Activated naive CD4-positive, alpha-beta T cell treated with anti-CD3 and anti-CD28 coated beads for 36 hours (primary cell): Measurements from ENCODE around the gene CLSTN2. TPM values are rescaled to one million over a fixed set of nuclear protein-coding genes. Genes with fewer than 3 reads are reported as not detected.

Experiments used
- CTCF ChIA-PET: fragments of 350-600 bp; sonication (Branson Sonifier 250); formaldehyde crosslinking; loops from one replicate; lab custom pipeline; 2021; ENCODE audit warnings: antibody characterized with exemption; lab: Charles Lee
- DNase-seq: peaks from one replicate; pipeline ENCODE4 v3.0.0-alpha.2; 2020
- H3K27ac Mint-ChIP-seq: one replicate; pipeline ENCODE4 v1.8.0; 2021; ENCODE audit warnings: mild to moderate bottlenecking, mixed read lengths
- H3K27me3 Mint-ChIP-seq: one replicate; pipeline ENCODE4 v1.8.0; 2021; ENCODE audit warnings: low read depth, mixed read lengths
- H3K36me3 Mint-ChIP-seq: one replicate; pipeline ENCODE4 v1.8.0; 2021; ENCODE audit warnings: low read depth, mixed read lengths
- H3K4me1 Mint-ChIP-seq: one replicate; pipeline ENCODE4 v1.8.0; 2021; ENCODE audit warnings: low read depth, mixed read lengths
- H3K4me3 Mint-ChIP-seq: one replicate; pipeline ENCODE4 v1.8.0; 2021; ENCODE audit warnings: mild to moderate bottlenecking, moderate library complexity, mixed read lengths
- H3K9me3 Mint-ChIP-seq: one replicate; pipeline ENCODE4 v1.8.0; 2021; ENCODE audit warnings: mixed read lengths
- intact Hi-C: fragments of 100-400 bp; cut with micrococcal nuclease; formaldehyde crosslinking; loops from one replicate; pipeline ENCODE4 v1.15.1; 2023
- total RNA-seq, 2 experiments: library from RNA; stranded (reverse); gene quantifications; one replicate each; pipeline ENCODE4 v1.2.3, GENCODE V29; 2021

Gene CLSTN2
- total RNA-seq, 2 experiments from 2014 or later, result not detected

- peaks cover 22% of the 10 kb centered on the region for H3K27me3 Mint-ChIP-seq
- H3K27ac Mint-ChIP-seq, result no peak overlapping the region
- no peaks in the 10 kb centered on the region for H3K36me3 Mint-ChIP-seq
- CTCF ChIA-PET, result no interaction called here
- no peaks in the 10 kb centered on the region for H3K9me3 Mint-ChIP-seq
- intact Hi-C loops, result no loop called here
- DNase-seq, result no peak
- H3K4me1 Mint-ChIP-seq, result no peaks in the 10 kb centered on the region
- no peak overlapping the region for H3K4me3 Mint-ChIP-seq
These were observed 6.1 kb upstream of the CLSTN2 start for GRCh38 chr3:139928708-139929505.

GRCh38 chr3:139930211-139930610 is 4.8 kb upstream of the CLSTN2 start:
- no peaks in the 10 kb centered on the region for H3K9me3 Mint-ChIP-seq

GRCh38 chr3:139933766-139934165 is 1.2 kb upstream of the CLSTN2 start:
- Mint-ChIP-seq H3K4me3 (no peak overlapping the region), H3K27ac (no peak overlapping the region), H3K9me3 (no peaks in the 10 kb centered on the region), H3K27me3 (peaks cover 45% of the 10 kb centered on the region), H3K4me1 (peaks cover 2% of the 10 kb centered on the region), H3K36me3 (no peaks in the 10 kb centered on the region)
- intact Hi-C loops, result loop anchor here (2.0 to 10.0 kb wide), 2 partner anchors 389 to 507 kb away; no protein-coding TSS in a partner anchor
- no peak for DNase-seq
- CTCF ChIA-PET, result no interaction called here

More at GRCh38 chr3:139930211-139930610, 4.8 kb upstream of the CLSTN2 start:
- no peak for DNase-seq
- H3K4me1 Mint-ChIP-seq, result no peaks in the 10 kb centered on the region
- intact Hi-C loops, result loop anchor here (10.0 kb wide), 1 partner anchor 385 kb away; no protein-coding TSS in a partner anchor
- H3K27ac Mint-ChIP-seq, result no peak overlapping the region
- H3K27me3 Mint-ChIP-seq, result peaks cover 30% of the 10 kb centered on the region
- H3K36me3 Mint-ChIP-seq, result no peaks in the 10 kb centered on the region
- CTCF ChIA-PET, result no interaction called here
- no peak overlapping the region for H3K4me3 Mint-ChIP-seq

- CTCF ChIA-PET, result no interaction called here
- Mint-ChIP-seq H3K4me1 (peaks cover 2% of the 10 kb centered on the region), H3K36me3 (no peaks in the 10 kb centered on the region), H3K9me3 (no peaks in the 10 kb centered on the region), H3K4me3 (no peak overlapping the region), H3K27me3 (peaks cover 45% of the 10 kb centered on the region), H3K27ac (no peak overlapping the region)
- intact Hi-C loops, result loop anchor here (2.0 to 10.0 kb wide), 4 partner anchors 118 to 928 kb away; no protein-coding TSS in a partner anchor
- peak; percentile 18 for DNase-seq
These were observed 371 bp upstream of the CLSTN2 start for GRCh38 chr3:139934613-139935015.

GRCh38 chr3:139935866-139936817 is 1.2 kb downstream of the CLSTN2 start:
- Mint-ChIP-seq H3K9me3 (no peaks in the 10 kb centered on the region), H3K27me3 (peaks cover 45% of the 10 kb centered on the region), H3K4me1 (peaks cover 2% of the 10 kb centered on the region), H3K27ac (no peak overlapping the region), H3K36me3 (no peaks in the 10 kb centered on the region), H3K4me3 (no peak overlapping the region)
- DNase-seq, result no peak
- intact Hi-C loops, result loop anchor here (2.0 to 10.0 kb wide), 4 partner anchors 116 to 926 kb away; no protein-coding TSS in a partner anchor
- CTCF ChIA-PET, result interaction anchor here (0.6 to 1.3 kb wide), 4 partner anchors 14 to 1033 kb away, joined by 3 to 4 read pairs (median 3); no protein-coding TSS in a partner anchor

- Mint-ChIP-seq H3K27ac (no peak overlapping the region), H3K4me3 (no peak overlapping the region), H3K4me1 (peaks cover 2% of the 10 kb centered on the region), H3K9me3 (no peaks in the 10 kb centered on the region), H3K36me3 (no peaks in the 10 kb centered on the region), H3K27me3 (peaks cover 43% of the 10 kb centered on the region)
- CTCF ChIA-PET, result interaction anchor here (0.6 to 1.4 kb wide), 6 partner anchors 11 to 906 kb away, joined by 3 read pairs; no protein-coding TSS in a partner anchor
- DNase-seq, result peak; percentile 51
- intact Hi-C loops, result loop anchor here (5.0 to 10.0 kb wide), 3 partner anchors 115 to 925 kb away; no protein-coding TSS in a partner anchor
These were observed 2.8 kb downstream of the CLSTN2 start for GRCh38 chr3:139937674-139938279.

- Mint-ChIP-seq H3K27ac (no peak overlapping the region), H3K4me1 (peaks cover 2% of the 10 kb centered on the region), H3K36me3 (no peaks in the 10 kb centered on the region), H3K27me3 (peaks cover 28% of the 10 kb centered on the region), H3K4me3 (no peak overlapping the region), H3K9me3 (no peaks in the 10 kb centered on the region)
- CTCF ChIA-PET, result no interaction called here
- no peak for DNase-seq
- intact Hi-C loops, result loop anchor here (5.0 to 10.0 kb wide), 3 partner anchors 113 to 923 kb away; no protein-coding TSS in a partner anchor
These were observed 4.8 kb downstream of the CLSTN2 start for GRCh38 chr3:139939681-139940190.

- H3K27me3 Mint-ChIP-seq, result peaks cover 26% of the 10 kb centered on the region
- intact Hi-C loops, result no loop called here
- CTCF ChIA-PET, result interaction anchor here (0.6 kb wide), 1 partner anchor 796 kb away, joined by 3 read pairs; no protein-coding TSS in a partner anchor
- H3K9me3 Mint-ChIP-seq, result no peaks in the 10 kb centered on the region
- no peak for DNase-seq
- peaks cover under 1% of the 10 kb centered on the region for H3K4me1 Mint-ChIP-seq
- H3K4me3 Mint-ChIP-seq, result no peak overlapping the region
- H3K27ac Mint-ChIP-seq, result no peak overlapping the region
- H3K36me3 Mint-ChIP-seq, result no peaks in the 10 kb centered on the region
These were observed 5.6 kb downstream of the CLSTN2 start for GRCh38 chr3:139940622-139941021.

- H3K27me3 Mint-ChIP-seq, result peaks cover 17% of the 10 kb centered on the region
- no peaks in the 10 kb centered on the region for H3K9me3 Mint-ChIP-seq
- no peak for DNase-seq
- H3K4me1 Mint-ChIP-seq, result no peaks in the 10 kb centered on the region
- intact Hi-C loops, result no loop called here
- H3K36me3 Mint-ChIP-seq, result no peaks in the 10 kb centered on the region
- no peak overlapping the region for H3K4me3 Mint-ChIP-seq
- H3K27ac Mint-ChIP-seq, result no peak overlapping the region
- CTCF ChIA-PET, result no interaction called here
These were observed 6.6 kb downstream of the CLSTN2 start for GRCh38 chr3:139941580-139941979.

GRCh38 chr3:139944256-139944910 is 9.4 kb downstream of the CLSTN2 start:
- intact Hi-C loops, result no loop called here
- peaks cover 4% of the 10 kb centered on the region for H3K9me3 Mint-ChIP-seq
- H3K4me3 Mint-ChIP-seq, result no peak overlapping the region
- DNase-seq, result no peak
- H3K4me1 Mint-ChIP-seq, result peaks cover 2% of the 10 kb centered on the region
- H3K27me3 Mint-ChIP-seq, result no peaks in the 10 kb centered on the region
- H3K27ac Mint-ChIP-seq, result no peak overlapping the region
- no peaks in the 10 kb centered on the region for H3K36me3 Mint-ChIP-seq
- CTCF ChIA-PET, result no interaction called here

- Mint-ChIP-seq H3K4me3 (no peak overlapping the region), H3K4me1 (peaks cover 2% of the 10 kb centered on the region), H3K36me3 (no peaks in the 10 kb centered on the region), H3K9me3 (peaks cover 4% of the 10 kb centered on the region), H3K27me3 (no peaks in the 10 kb centered on the region), H3K27ac (no peak overlapping the region)
- DNase-seq, result no peak
- CTCF ChIA-PET, result no interaction called here
- intact Hi-C loops, result no loop called here
These were observed 10.4 kb downstream of the CLSTN2 start for GRCh38 chr3:139945386-139945785.
